Stimulated activated CD4-positive, alpha-beta T cell treated with anti-CD3 and anti-CD28 coated beads, Interleukin-12 subunit alpha, Interleukin-12 subunit beta, amount 100 ng/mL, for 48 hours (primary cell): Measurements from ENCODE around the gene TFIP11.

Experiments
- DNase-seq, 3 donors: peaks; one replicate each; pipeline ENCODE4 v3.0.0-alpha.2; 2020; ENCODE audit warnings: low read depth in 2 of 3, low spot score in 1 of 3

The TFIP11 gene

GRCh38 chr22:26512149-26512793, at the start of gene TFIP11:
Gene TFIP11 (minus strand): TSS chr22:26512473. CDS start chr22:26510272, 2,201 bp downstream.
- DNase-seq, result peak; percentile 87 to 92 (median 89)

- DNase-seq, result no peak
Measured at GRCh38 chr22:26561756-26562417, 49.6 kb upstream of the TFIP11 start.

- no peak for DNase-seq
Measured at GRCh38 chr22:26559961-26560575, 47.8 kb upstream of the TFIP11 start.

- DNase-seq, result no peak
Measured at GRCh38 chr22:26558248-26558895, 46.1 kb upstream of the TFIP11 start.

GRCh38 chr22:26556904-26557303, 44.6 kb upstream of the TFIP11 start:
- DNase-seq, result no peak

- DNase-seq, result no peak
Measured at GRCh38 chr22:26555478-26555877, 43.2 kb upstream of the TFIP11 start.

GRCh38 chr22:26554956-26555355, 42.7 kb upstream of the TFIP11 start:
- no peak for DNase-seq

GRCh38 chr22:26553056-26553752, 40.9 kb upstream of the TFIP11 start:
- DNase-seq, result no peak

GRCh38 chr22:26552466-26552865, 40.2 kb upstream of the TFIP11 start:
- DNase-seq, result no peak

- no peak for DNase-seq
Measured at GRCh38 chr22:26551568-26551967, 39.3 kb upstream of the TFIP11 start.

- no peak for DNase-seq
Measured at GRCh38 chr22:26550498-26551033, 38.3 kb upstream of the TFIP11 start.

- no peak for DNase-seq
Measured at GRCh38 chr22:26549902-26550497, 37.7 kb upstream of the TFIP11 start.

- DNase-seq, result no peak
Measured at GRCh38 chr22:26548984-26549383, 36.7 kb upstream of the TFIP11 start.

GRCh38 chr22:26548303-26548702, 36.0 kb upstream of the TFIP11 start:
- DNase-seq, result no peak

- DNase-seq, result no peak
Measured at GRCh38 chr22:26547837-26548236, 35.6 kb upstream of the TFIP11 start.

- peak; percentile 6 to 17 (median 11) for DNase-seq
Measured at GRCh38 chr22:26547426-26547825, 35.2 kb upstream of the TFIP11 start.

GRCh38 chr22:26546282-26546681, 34.0 kb upstream of the TFIP11 start:
- DNase-seq, result no peak

GRCh38 chr22:26545827-26546226, 33.6 kb upstream of the TFIP11 start:
- no peak for DNase-seq

GRCh38 chr22:26545385-26545784, 33.1 kb upstream of the TFIP11 start:
- DNase-seq, result no peak

- DNase-seq, result no peak
Measured at GRCh38 chr22:26544489-26544888, 32.2 kb upstream of the TFIP11 start.

- no peak for DNase-seq
Measured at GRCh38 chr22:26542831-26543230, 30.6 kb upstream of the TFIP11 start.
